GM12892 (cell line): ENCODE results near the gene EGLN1.
A peak's percentile ranks its signal among the peaks of the same experiment; 100 is the strongest.
"Not testable (repeated sequence)": the region's sequence is repeated elsewhere in the genome, so short reads cannot be mapped to it uniquely, and the experiment has no call there.

Source experiments
- DNase-seq: peaks from one replicate; pipeline ENCODE4 v3.0.0; 2011; ENCODE audit not compliant: insufficient read length
- FAIRE-seq: peaks from 2 replicates; lab custom pipeline; 2011; peaks lifted over from hg19 to GRCh38; lab: Jason Lieb, UNC
- POLR2A ChIP-seq: IDR thresholded peaks from 2 replicates; pipeline ENCODE4 v1.6.1; 2011; ENCODE audit warnings: low read depth, low read length, control low read depth
- POLR2AphosphoS5 ChIP-seq: IDR thresholded peaks from 2 replicates; pipeline ENCODE4 v1.6.1; 2011; ENCODE audit warnings: low read depth, low read length, control low read depth
- TAF1 ChIP-seq: IDR thresholded peaks from 2 replicates; pipeline ENCODE4 v1.6.1; 2011; ENCODE audit warnings: low read depth, mild to moderate bottlenecking, control low read depth, low read length, borderline replicate concordance

EGLN1 gene

DNA sequence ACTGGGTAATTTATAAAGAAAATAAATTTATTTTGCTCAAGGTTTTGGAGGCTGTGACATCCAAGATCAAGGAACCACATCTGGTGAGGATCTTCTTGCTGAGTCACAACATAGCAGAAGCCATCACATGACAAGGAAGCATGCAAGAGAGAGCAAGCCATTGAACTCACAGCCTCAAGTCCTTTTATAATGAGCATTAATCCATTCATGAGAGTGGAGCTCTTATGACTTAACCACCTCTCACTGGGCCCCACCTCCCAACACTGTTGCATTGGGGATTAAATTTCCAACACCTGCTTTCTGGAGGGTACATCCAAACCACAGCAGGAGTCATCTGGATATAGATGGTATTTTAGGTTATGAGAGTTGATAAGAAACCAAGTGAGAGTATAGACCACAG is 20.6 kb upstream of the EGLN1 start:
- FAIRE-seq, result no peak
- DNase-seq, result no peak
- TF ChIP-seq POLR2A (no peak), TAF1 (no peak), POLR2AphosphoS5 (no peak)

DNA sequence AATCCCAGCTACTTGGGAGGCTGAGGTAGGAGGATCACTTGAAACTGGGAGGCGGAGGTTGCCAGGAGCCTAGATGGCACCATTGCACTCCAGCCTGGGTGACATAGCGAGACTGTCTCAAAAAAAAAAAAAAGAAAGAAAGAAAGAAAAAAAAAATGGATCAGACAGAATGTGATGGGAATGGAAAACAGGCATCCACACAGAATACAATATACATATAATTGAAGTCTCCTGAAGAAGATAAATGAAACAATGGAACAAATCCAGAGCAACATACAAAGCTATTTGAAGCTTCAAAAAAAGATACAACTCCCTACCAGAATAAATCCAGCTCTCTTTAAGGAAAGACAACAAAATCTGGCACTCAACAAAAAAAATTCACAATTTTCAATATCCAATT is 10.9 kb upstream of the EGLN1 start:
- no peak for TF ChIP-seq TAF1
- TF ChIP-seq POLR2AphosphoS5, result no peak
- TF ChIP-seq POLR2A, result no peak
- FAIRE-seq (no peak), DNase-seq (no peak)

DNA sequence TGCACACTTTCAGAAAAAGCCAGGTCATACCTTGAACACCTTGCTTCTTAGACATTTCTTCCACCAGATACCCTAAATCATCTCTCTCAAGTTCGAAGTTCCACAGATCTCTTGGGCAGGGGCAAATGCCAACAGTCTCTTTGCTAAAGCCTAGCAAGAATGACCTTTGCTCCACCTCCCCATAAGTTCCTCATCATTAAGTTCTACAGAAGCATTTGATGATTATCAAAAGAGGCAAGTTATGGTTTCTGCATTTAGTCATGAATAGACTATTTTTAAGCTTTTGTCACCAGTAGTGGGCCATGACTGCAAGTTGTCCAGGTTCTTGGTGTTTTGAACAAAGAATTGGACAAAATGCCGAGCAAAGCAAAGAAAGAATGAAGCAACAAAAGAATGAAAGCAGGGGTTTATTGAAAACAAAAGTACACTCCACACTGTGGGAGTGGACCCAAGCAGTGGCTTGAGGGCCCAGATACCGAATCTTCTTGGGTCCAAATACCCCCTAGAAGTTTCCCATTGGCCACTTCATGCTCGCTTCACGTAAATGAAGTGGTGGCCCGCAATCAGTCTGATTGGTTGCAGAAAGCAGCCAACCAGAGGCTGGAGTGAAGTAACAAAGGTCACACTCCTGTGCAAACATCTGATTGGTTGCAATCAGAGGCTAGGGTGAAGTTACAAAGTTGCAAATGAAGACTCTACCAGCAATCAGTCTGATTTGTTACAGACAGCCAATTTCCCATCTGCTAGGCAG is 9.8 kb upstream of the EGLN1 start:
- TF ChIP-seq POLR2A, result no peak
- no peak for FAIRE-seq
- no peak for DNase-seq

DNA sequence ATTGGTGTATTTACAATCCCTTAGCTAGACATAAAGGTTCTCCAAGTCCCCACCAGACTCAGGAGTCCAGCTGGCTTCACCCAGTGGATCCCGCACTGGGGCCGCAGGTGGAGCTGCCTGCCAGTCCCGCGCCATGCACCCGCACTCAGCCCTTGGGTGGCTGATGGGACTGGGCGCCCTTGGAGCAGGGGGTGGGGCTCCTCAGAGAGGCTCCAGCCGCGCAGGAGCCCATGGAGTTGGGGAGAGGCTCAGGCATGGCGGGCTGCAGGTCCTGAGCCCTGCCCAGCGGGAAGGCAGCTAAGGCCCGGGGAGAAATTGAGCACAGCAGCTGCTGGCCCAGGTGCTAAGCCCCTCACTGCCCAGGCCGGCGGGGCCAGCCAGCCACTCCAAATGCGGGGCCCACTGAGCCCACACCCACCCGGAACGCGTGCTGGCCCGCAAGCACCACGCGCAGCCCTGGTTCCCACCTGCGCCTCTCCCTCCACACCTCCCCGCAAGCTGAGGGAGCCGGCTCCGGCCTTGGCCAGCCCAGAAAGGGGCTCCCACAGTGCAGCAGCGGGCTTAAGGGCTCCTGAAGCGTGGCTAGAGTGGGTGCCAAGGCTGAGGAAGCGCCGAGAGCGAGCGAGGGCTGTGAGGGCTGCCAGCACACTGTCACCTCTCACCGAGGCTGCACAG is 8.7 kb upstream of the EGLN1 start:
- not testable (repeated sequence) for FAIRE-seq, DNase-seq

DNA sequence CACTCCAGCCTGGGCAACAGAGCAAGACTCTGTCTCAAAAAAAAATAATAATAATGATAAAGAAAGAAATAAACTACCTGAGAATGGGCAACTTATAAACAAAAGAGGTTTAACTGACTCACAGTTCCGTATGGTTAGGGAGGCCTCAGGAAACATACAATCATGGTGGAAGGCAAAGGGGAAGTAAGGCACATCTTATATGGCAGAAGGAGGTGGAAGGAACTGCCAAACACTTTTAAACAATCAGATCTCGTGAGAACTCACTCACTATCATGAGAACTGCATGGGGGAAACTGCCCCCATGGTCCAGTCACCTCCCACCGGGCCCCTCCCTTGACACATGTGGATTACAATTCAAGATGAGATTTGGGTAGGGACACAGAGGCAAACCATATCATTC is 6.3 kb upstream of the EGLN1 start:
- FAIRE-seq, result no peak
- no peak for TF ChIP-seq POLR2A
- TF ChIP-seq POLR2AphosphoS5, result no peak
- no peak for TF ChIP-seq TAF1
- DNase-seq, result no peak

DNA sequence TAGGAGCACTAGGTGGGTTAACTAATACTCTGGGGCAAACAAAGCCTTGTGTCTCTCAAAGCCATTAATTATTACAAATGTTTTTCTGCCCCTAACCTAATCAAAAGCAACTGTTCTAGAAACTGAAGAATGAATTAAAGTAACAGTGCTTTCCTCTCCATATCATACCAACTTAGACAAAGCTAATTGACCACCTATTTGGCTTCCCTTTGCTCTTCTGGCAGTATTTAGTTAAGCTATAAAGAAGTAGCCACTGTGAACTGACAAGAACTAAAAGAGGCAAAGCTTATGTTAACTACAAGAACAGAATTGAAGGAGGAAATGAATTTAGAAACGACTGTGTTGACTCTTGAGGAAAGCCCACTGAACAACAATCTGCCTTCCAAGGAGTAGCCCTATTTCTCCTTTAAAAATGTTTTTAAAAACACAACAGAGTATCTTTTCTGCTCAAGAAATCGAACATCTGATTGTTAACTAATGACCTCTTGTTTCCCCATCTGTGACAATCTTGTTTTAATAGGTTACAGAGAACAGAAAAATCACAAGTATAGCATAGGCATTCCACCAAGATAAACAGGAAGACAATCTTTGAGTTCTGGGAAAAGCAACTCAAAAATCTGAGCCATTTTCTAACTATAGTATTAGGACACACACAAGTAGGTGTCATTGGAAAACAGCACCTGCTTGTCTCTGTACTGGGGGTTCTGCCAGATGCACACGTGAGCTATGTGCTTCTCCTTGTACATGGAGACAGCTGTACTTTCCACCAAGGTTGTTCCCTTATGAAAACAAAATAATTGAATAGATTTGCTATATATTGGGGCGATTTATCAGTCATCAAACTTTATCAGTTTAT is 3.1 kb upstream of the EGLN1 start:
- no peak for FAIRE-seq
- no peak for DNase-seq
- no peak for TF ChIP-seq TAF1
- TF ChIP-seq POLR2AphosphoS5, result no peak
- no peak for TF ChIP-seq POLR2A

DNA sequence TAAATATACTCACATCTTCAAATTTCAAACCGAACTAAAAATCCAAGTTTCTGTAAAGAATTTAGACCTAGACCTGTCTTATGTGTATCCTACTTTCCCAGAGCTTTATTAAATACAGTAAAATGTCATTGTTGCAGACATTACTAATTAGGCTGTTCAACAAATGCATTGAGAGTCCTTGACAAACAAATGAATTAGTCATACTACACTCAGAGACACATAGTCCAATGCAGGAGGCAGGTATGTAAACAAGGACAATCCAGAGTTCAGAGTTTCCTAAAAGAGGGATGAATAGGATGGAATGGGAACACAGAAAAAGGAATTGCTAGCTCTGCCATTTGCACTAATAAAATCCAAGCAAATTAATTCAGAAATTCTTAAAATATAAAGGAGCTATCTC is 1.6 kb upstream of the EGLN1 start:
- TF ChIP-seq POLR2A (no peak), POLR2AphosphoS5 (no peak), TAF1 (no peak)
- no peak for DNase-seq
- no peak for FAIRE-seq

DNA sequence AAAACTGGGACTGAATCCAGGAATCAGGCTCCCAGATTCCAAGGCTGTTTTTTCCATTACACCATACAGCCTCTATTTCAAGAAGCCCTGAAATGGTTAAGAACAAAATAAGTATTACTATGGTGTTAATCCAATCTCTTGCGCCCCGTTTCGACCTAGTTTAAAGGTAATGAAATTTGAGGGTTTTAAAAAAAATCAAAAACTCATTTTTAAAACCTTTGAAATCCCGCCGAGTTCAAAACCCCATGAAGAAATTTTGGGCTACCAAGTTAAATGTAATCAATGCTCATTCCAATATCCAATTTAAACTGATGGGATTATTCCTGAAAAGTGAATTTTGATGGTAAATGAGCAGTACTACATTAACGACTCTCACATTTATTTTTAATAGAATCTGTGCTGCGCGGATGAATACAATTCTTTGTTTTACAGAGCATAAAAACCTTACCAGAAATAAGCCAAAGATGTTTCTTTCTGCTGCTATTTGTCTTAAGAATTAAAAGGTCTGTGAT is 767 bp upstream of the EGLN1 start:
- no peak for FAIRE-seq
- no peak for DNase-seq
- TF ChIP-seq TAF1 (no peak), POLR2AphosphoS5 (no peak), POLR2A (no peak)

DNA sequence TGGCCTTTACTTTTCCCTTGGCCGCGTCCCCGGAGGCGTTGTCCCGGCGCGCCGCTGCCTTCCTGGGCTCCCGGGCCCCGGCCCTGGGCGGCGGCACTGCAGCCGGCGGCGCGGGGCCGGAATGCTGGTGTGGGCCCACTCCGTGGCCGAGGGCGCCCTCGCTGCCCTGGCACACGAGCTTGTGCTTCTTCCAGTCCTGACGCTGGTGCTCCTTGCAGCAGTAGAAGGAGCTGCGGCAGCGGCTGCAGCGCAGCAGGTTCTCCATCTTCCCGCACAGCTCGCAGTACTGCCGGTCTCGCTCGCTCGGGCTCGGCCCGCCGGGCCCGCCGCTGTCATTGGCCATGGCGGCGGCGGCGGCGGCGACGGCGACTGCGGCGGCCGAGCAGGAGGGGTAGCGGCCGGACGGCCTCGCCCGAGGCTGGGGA is 529 bp downstream of the EGLN1 start:
- FAIRE-seq, result peak; percentile 42
- TF ChIP-seq POLR2AphosphoS5, result no peak
- TF ChIP-seq TAF1, result no peak
- TF ChIP-seq POLR2A, result no peak
- DNase-seq, result peak; percentile 13

DNA sequence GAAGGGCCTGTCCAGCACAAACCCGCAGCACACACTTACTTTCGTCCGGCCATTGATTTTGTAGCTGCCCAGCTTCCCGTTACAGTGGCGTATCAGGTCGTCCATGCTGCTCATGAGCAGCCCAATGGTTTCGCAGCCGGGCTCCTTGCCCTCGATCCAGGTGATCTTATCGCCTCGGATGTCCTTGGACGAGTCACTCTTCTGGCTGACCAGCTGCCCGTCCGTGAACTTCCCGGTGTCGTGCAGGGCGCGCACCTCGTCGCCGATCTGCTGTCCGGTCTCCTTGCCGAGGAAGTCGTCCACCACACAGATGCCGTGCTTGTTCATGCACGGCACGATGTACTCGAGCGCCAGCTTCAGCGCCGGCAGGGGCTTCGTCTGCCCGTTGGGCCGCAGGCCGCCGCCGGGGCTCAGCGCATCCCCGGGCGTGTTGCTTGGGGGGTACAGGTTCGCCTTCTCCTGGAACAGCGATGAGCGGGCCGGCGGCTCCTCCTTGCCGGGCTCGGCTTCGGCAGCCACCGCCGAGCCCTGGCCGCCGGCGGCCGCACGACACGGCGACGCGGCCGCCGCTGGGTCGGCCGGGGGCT is 1.0 kb downstream of the EGLN1 start:
- FAIRE-seq (peak; percentile 73), DNase-seq (peak; percentile 24)
- no peak for TF ChIP-seq POLR2A
- TF ChIP-seq TAF1, result no peak
- TF ChIP-seq POLR2AphosphoS5, result no peak

DNA sequence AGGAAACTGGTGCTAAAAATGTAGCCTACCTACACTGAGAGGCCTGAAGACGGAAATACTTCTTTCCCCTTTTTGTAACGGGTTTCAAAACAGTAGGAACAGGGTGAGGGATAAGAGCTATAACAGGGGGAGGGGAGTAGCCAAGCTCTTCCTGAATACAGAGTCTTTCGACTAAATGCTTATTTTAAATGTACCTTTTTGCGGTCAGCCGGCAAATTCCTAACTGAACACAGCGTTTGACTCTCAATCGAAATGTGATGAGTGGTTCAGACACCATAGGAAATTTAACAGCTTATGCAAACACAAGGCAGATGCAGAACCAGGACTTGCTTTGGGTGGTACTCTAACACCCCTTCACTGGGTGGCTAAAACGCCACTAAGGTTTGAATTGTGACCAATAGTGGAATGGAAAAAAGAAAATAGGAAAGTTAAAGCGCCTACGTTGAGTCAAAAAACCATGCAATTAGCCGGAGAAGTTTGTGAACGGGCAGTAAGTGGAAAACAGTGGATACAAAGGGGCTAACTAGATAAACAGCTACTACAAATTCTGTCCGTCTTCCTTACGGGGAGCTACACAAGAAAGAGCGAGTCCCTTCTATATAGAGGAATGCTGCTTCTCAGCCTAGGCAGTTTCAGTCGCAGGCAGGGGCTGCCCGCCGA is 1.7 kb downstream of the EGLN1 start:
- TF ChIP-seq TAF1 (no peak), POLR2AphosphoS5 (no peak), POLR2A (no peak)
- DNase-seq (no peak), FAIRE-seq (no peak)

DNA sequence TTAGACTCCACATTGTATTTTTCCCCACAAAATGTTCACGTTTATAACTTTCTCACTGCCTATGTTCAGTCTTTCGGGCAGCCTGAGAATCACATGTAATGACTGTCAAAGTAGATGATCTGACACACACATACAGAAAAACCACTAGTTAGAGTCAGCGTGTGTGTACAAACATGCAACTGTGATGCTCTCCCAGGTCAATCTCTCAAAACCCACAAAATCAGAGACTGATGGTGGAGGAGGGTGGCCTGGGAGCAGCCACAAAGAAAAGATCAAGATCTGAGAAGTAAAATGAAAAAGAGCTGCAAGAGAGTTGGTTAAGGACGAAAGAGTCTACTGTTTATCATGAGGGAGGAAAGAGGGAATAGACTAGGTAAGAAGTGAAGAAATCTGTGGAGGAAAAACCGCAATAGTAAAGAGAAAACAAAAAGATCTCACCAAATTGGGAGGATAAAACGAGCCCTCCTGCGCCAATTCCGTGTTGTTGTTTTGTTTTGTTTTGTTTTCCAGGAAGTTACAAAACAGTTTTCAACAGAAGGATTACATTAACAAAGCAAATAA is 2.3 kb downstream of the EGLN1 start:
- FAIRE-seq (no peak), DNase-seq (no peak)
- TF ChIP-seq POLR2AphosphoS5 (no peak), POLR2A (no peak), TAF1 (no peak)
